Stomach (tissue), 9 donors: ENCODE data around the gene RDH5. TPM values are rescaled to one million over a fixed set of nuclear protein-coding genes. Genes with fewer than 3 reads are reported as not detected.

Experiments
- DNase-seq, 2 donors: peaks; one replicate each; pipeline versions ENCODE4 v3.0.0 to v3.0.0-alpha.2; 2013 to 2019
- H3K27ac ChIP-seq, 5 donors: fragments of 200-600 bp in 4 of 5; sonication (generic) in 4 of 5; one replicate each; pipeline ENCODE4 v1.5.1; 2013 to 2019; ENCODE audit warnings: mild to moderate bottlenecking in 1 of 5, moderate library complexity in 1 of 5
- H3K27me3 ChIP-seq, 3 donors: fragments of 200-600 bp; sonication (generic); one replicate each; pipeline ENCODE4 v1.5.1; 2017 to 2019; ENCODE audit warnings: mixed run types in 1 of 3
- H3K36me3 ChIP-seq, 4 donors: fragments of 200-600 bp; sonication (generic); 1 replicate in 3 of 4; 2 replicates in 1 of 4; pipeline ENCODE4 v1.5.1; 2016 to 2019
- H3K4me1 ChIP-seq, 4 donors: fragments of 200-600 bp; sonication (generic); one replicate each; pipeline ENCODE4 v1.5.1; 2016 to 2019
- H3K4me3 ChIP-seq, 4 donors: fragments of 200-600 bp; sonication (generic) in 3 of 4; one replicate each; pipeline ENCODE4 v1.5.1; 2016 to 2019; ENCODE audit warnings: mild to moderate bottlenecking in 1 of 4
- H3K9me3 ChIP-seq, 4 donors: fragments of 200-600 bp; sonication (generic); one replicate each; pipeline ENCODE4 v1.5.1; 2016 to 2019
- CTCF ChIP-seq, 7 experiments: fragments of 450-650 bp in 4 of 7; fragments of 200-600 bp in 3 of 7; sonication (generic) in 3 of 7; IDR thresholded peaks; one replicate each; pipeline ENCODE4 v1.5.1; 2016 to 2019; ENCODE audit warnings: antibody characterized with exemption in 7 of 7, control low read depth in 2 of 7, mild to moderate bottlenecking in 1 of 7
- EP300 ChIP-seq: sonication (generic); formaldehyde crosslinking; IDR thresholded peaks from one replicate; pipeline ENCODE4 v1.6.1; 2017; ENCODE audit warnings: antibody characterized with exemption
- POLR2A ChIP-seq, 4 donors: fragments of 450-650 bp; IDR thresholded peaks; one replicate each; pipeline ENCODE4 v1.6.1; 2016; ENCODE audit warnings: antibody characterized with exemption in 4 of 4, control low read depth in 2 of 4, mild to moderate bottlenecking in 1 of 4, moderate library complexity in 1 of 4
- POLR2AphosphoS5 ChIP-seq, 3 donors: sonication (generic); formaldehyde crosslinking; IDR thresholded peaks; one replicate each; pipeline ENCODE4 v1.6.1; 2016; ENCODE audit warnings: antibody characterized with exemption in 3 of 3
- WGBS, 5 donors: extraction: QIAGEN DNeasy Blood & Tissue Kit in 3 of 5; methylation state at CpG; one replicate each; pipeline versions ENCODE4 v1.1.5 to v1.1.7; 2013 to 2018; 5-methylcytosine and 5-hydroxymethylcytosine counted together
- intact Hi-C: fragments of 100-400 bp; cut with DNase I; formaldehyde crosslinking; loops from one replicate; pipeline ENCODE4 v1.15.1; 2023; ENCODE audit warnings: low total_unique reads
- polyA plus RNA-seq, 3 donors: library from polyadenylated mRNA; stranded (reverse); fragments of 200-250 nt; gene quantifications; one replicate each; pipeline ENCODE4 v1.2.3, GENCODE V29; 2013
- total RNA-seq, 5 donors: library from RNA; depleted of rRNA; stranded (reverse); fragments of >200 nt; gene quantifications; one replicate each; pipeline versions ENCODE4 v1.1.0 to v1.2.3, GENCODE V29; 2014 to 2016
- donor health status: healthy with polysubstance abuse.
- donor health status: Bipolar disorder and iron deficiency.
- donor health status: healthy.

The RDH5 gene
- total and polyA plus RNA-seq, 8 donors = 3.2 to 41.2 (median 10.1) TPM

GRCh38 chr12:55726971-55727370 lies 6.8 kb downstream of the RDH5 start:
- TF ChIP-seq POLR2AphosphoS5 (IDR thresholded peaks at IDR 0.05) (no peak), POLR2A (IDR thresholded peaks at IDR 0.05) (no peak), CTCF (IDR thresholded peaks at IDR 0.05) (no peak), EP300 (no peak)
- peak overlapping the region; percentile 75 to 96 (median 91) for H3K4me3 ChIP-seq
- peak overlapping the region; percentile 94 to 100 (median 99) for H3K27ac ChIP-seq
- H3K27me3 ChIP-seq = no peaks in the 10 kb centered on the region
- no peaks in the 10 kb centered on the region for H3K9me3 ChIP-seq
- DNase-seq = no peak
- 11 to 41% (median 19%) methylated on average over 6 to 10 of the region's 10 CpGs for WGBS, 5 donors
- peaks cover 31 to 48% (median 40%) of the 10 kb centered on the region in 4 donors for H3K36me3 ChIP-seq
- intact Hi-C loops = no loop called here
- peaks cover 61 to 77% (median 70%) of the 10 kb centered on the region in 4 donors for H3K4me1 ChIP-seq

GRCh38 chr12:55727643-55728185 lies 7.5 kb downstream of the RDH5 start:
- Histone ChIP-seq H3K9me3 (no peaks in the 10 kb centered on the region), H3K36me3 (peaks cover 31 to 46% (median 40%) of the 10 kb centered on the region in 4 donors), H3K27me3 (no peaks in the 10 kb centered on the region), H3K27ac (peak overlapping the region; percentile 94 to 100 (median 99)), H3K4me3 (peak overlapping the region; percentile 75 to 96 (median 91)), H3K4me1 (peaks cover 58 to 72% (median 66%) of the 10 kb centered on the region in 4 donors)
- WGBS, 5 donors = 5 to 14% (median 7%) methylated on average over 9 of the region's 9 CpGs
- no peak for TF ChIP-seq POLR2A (IDR thresholded peaks at IDR 0.05)
- TF ChIP-seq POLR2AphosphoS5 (IDR thresholded peaks at IDR 0.05) = peak in 2 of 3 donors; percentile 45 to 46
- peak; percentile 75 to 80 for DNase-seq
- intact Hi-C loops = no loop called here

DNA sequence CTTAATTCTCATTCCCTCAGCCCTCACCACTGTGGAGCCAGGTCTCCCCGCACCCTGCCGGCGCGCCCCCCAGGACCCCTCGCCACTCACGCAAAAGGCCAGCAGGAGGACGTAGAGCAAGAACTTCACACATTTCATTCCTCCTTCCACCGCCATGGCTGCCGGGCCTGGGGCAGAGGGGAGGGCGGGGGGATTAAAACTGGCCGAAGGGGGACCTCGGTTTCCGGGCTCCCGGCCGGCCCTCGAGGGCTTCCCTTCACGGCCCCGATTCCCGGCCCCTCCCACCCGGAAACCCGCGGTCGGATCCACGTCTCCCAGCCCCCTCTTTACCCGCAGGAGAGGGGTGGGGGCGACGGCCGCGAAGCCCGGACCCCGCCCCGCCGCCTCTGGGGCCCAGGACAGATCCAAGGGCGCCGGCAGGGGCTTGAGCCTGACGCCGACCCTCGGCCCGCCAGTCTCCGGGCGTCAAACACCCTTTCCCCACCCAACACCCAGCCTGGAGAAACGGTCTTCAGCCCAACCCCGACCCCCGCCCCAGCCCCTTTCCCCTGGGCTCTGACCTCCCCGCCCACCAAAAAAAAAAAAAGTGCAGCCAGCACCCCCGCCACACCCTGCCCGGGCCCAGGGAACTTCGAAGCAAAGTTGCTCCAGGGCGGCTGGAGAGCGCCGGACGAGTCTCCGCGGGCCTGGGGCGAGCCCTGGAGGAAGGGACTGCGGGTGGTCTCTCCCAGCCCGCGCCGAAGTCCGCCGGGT lies 8.2 kb downstream of the RDH5 start:
- peaks cover 31 to 40% (median 38%) of the 10 kb centered on the region in 4 donors for H3K36me3 ChIP-seq
- DNase-seq = peak; percentile 77 to 95
- peaks cover 53 to 66% (median 60%) of the 10 kb centered on the region in 4 donors for H3K4me1 ChIP-seq
- H3K4me3 ChIP-seq = peak overlapping the region; percentile 75 to 96 (median 91)
- no peaks in the 10 kb centered on the region for H3K9me3 ChIP-seq
- 0 to 1% (median 1%) methylated on average over 16 to 61 of the region's 61 CpGs for WGBS, 5 donors
- TF ChIP-seq POLR2A (IDR thresholded peaks at IDR 0.05) = peak in 1 of 4 donors; percentile 78
- no peak for TF ChIP-seq EP300
- peak overlapping the region; percentile 94 to 100 (median 99) for H3K27ac ChIP-seq
- no peaks in the 10 kb centered on the region for H3K27me3 ChIP-seq
- intact Hi-C loops = no loop called here

GRCh38 chr12:55728939-55729818 lies 9.0 kb downstream of the RDH5 start, which contains the start of gene CD63:
CD63 (minus strand) TSS chr12:55729009; CDS start chr12:55728341, 668 bp downstream.
- Histone ChIP-seq H3K27me3 (no peaks in the 10 kb centered on the region), H3K9me3 (no peaks in the 10 kb centered on the region), H3K4me3 (peak within 1 kb of the TSS; percentile 75 to 96 (median 91)), H3K36me3 (peaks cover 29 to 32% (median 30%) of the 10 kb centered on the region in 4 donors), H3K4me1 (peaks cover 45 to 58% (median 52%) of the 10 kb centered on the region in 4 donors), H3K27ac (peak within 1 kb of the TSS; percentile 94 to 100 (median 99))
- intact Hi-C loops = no loop called here
- peak; percentile 91 to 96 for DNase-seq
- 0 to 3% (median 1%) methylated on average over 10 to 61 of the region's 61 CpGs for WGBS, 5 donors
- TF ChIP-seq POLR2AphosphoS5 (IDR thresholded peaks at IDR 0.05) (peak; percentile 67 to 88 (median 83)), EP300 (no peak), POLR2A (IDR thresholded peaks at IDR 0.05) (peak in 1 of 4 donors; percentile 2), CTCF (IDR thresholded peaks at IDR 0.05) (no peak)
